ENCODE measurements around the gene WDR12.

Gene WDR12

GRCh38 chr2:202824901-202825300 is 86.6 kb downstream of the WDR12 start:
- no peaks in the 10 kb centered on the region for H3K27me3 ChIP-seq (ENCODE audit: low read length)
- TF ChIP-seq CTCF (IDR thresholded peaks at IDR 0.05; ENCODE audit: insufficient read depth, low read length, poor library complexity, severe bottlenecking) (no peak), EZH2phosphoT487 (conservative IDR thresholded peaks at IDR 0.05; ENCODE audit: low read length) (no peak)
- no peaks in the 10 kb centered on the region for H3F3A ChIP-seq (ENCODE audit: insufficient read depth)
- H3K36me3 ChIP-seq (ENCODE audit: low read length) = no peaks in the 10 kb centered on the region
- no peak overlapping the region for H2AFZ ChIP-seq (ENCODE audit: low read depth, low read length, severe bottlenecking)
- H3K4me2 ChIP-seq (ENCODE audit: low read depth, low read length, poor library complexity, severe bottlenecking) = no peak overlapping the region
- H3K9ac ChIP-seq (ENCODE audit: low read length) = no peak overlapping the region
- no peaks in the 10 kb centered on the region for H4K20me1 ChIP-seq (ENCODE audit: low read depth, low read length)
- no peak overlapping the region for H3K27ac ChIP-seq (ENCODE audit: low read depth, low read length)
- no peaks in the 10 kb centered on the region for H3K9me3 ChIP-seq (ENCODE audit: insufficient read depth, low read length)
- no peak overlapping the region for H3K4me3 ChIP-seq (ENCODE audit: insufficient read depth, low read length, poor library complexity, severe bottlenecking)
- no peaks in the 10 kb centered on the region for H3K79me2 ChIP-seq (ENCODE audit: insufficient read depth, low read length)
- H3K9me2 ChIP-seq (replicated peaks; ENCODE audit: insufficient read depth, low read length) = no peaks in the 10 kb centered on the region
